ENCODE results near the gene TMEM41A. TPM values are rescaled to one million over a fixed set of nuclear protein-coding genes. Genes with fewer than 3 reads are reported as not detected.

TMEM41A gene
- polyA plus RNA-seq, 1 donor = 36.6 TPM

Other genes starting within 250 kb of the TMEM41A start
- 30.8 TPM for gene EHHADH, start 245.0 kb downstream of the TMEM41A start, polyA plus RNA-seq (ENCODE audit: insufficient read length)
- 56.1 TPM for gene MAP3K13, start 135.9 kb downstream of the TMEM41A start, polyA plus RNA-seq (ENCODE audit: insufficient read length)
- 0.93 TPM for gene LIPH, start 53.6 kb upstream of the TMEM41A start, polyA plus RNA-seq (ENCODE audit: insufficient read length)
- gene SENP2, start 87.3 kb upstream of the TMEM41A start, polyA plus RNA-seq (ENCODE audit: insufficient read length) = 64.6 TPM